Ishikawa (cell line): ENCODE data around the gene RAB28.

Source experiments
- CEBPB ChIP-seq: IDR thresholded peaks from 2 replicates; pipeline ENCODE4 v1.6.1; 2012
- REST ChIP-seq: IDR thresholded peaks from 2 replicates; pipeline ENCODE4 v1.6.1; 2012; ENCODE audit warnings: low read depth, mild to moderate bottlenecking

- TF ChIP-seq REST (no peak), CEBPB (no peak)
These were observed 19.2 kb downstream of the RAB28 start for GRCh38 chr4:13464973-13465372.
